HG02642 (cell line): Measurements from ENCODE around the gene LDAH.

ENCODE experiments used
- ATAC-seq: cut with Tn5 transposase; IDR thresholded peaks from one replicate; pipeline ENCODE4 v1.9.1; 2021; ENCODE audit warnings: mild to moderate bottlenecking; ENCODE audit not compliant: unreplicated experiment, poor library complexity

The LDAH gene

GRCh38 chr2:20642055-20642971, 180.6 kb downstream of the LDAH start:
- ATAC-seq: peak; percentile 96

- no peak for ATAC-seq
Observed at GRCh38 chr2:20641123-20641985, 181.5 kb downstream of the LDAH start.

GRCh38 chr2:20640411-20641122, 182.3 kb downstream of the LDAH start:
- ATAC-seq: no peak

- no peak for ATAC-seq
Observed at GRCh38 chr2:20638646-20639430, 184.1 kb downstream of the LDAH start.

GRCh38 chr2:20638014-20638413, 184.9 kb downstream of the LDAH start:
- ATAC-seq: no peak

GRCh38 chr2:20637147-20637546, 185.8 kb downstream of the LDAH start:
- ATAC-seq: no peak

GRCh38 chr2:20635675-20636584, 187.0 kb downstream of the LDAH start:
- peak; percentile 78 for ATAC-seq

- no peak for ATAC-seq
Observed at GRCh38 chr2:20635113-20635510, 187.8 kb downstream of the LDAH start.

- ATAC-seq: no peak
Observed at GRCh38 chr2:20634507-20635112, 188.3 kb downstream of the LDAH start.
